HCT116 (cell line): ENCODE measurements around the gene CDK5RAP2. TPM values are rescaled to one million over a fixed set of nuclear protein-coding genes. Genes with fewer than 3 reads are reported as not detected.

Experiments used
- CBX3 ChIP-seq: IDR thresholded peaks from 2 replicates; pipeline ENCODE4 v1.6.1; 2012; ENCODE audit warnings: low read depth
- CEBPB ChIP-seq: IDR thresholded peaks from 2 replicates; pipeline ENCODE4 v1.6.1; 2012; ENCODE audit warnings: low read depth
- CTCF ChIP-seq, 3 experiments: fragments of 200-600 bp in 1 of 3; sonication (generic) in 1 of 3; IDR thresholded peaks in 2 of 3; conservative IDR thresholded peaks in 1 of 3; 2 replicates each; pipeline ENCODE4 v1.5.1; 2012 to 2017; ENCODE audit warnings: low read depth in 2 of 3, low read length in 2 of 3, antibody characterized with exemption in 1 of 3, borderline replicate concordance in 1 of 3, control low read depth in 1 of 3, mild to moderate bottlenecking in 1 of 3, mixed read lengths in 1 of 3, mixed run types in 1 of 3, moderate library complexity in 1 of 3; ENCODE audit not compliant: insufficient read depth in 1 of 3
- EGR1 ChIP-seq: IDR thresholded peaks from 2 replicates; pipeline ENCODE4 v1.6.1; 2012; ENCODE audit warnings: low read depth
- MAX ChIP-seq: IDR thresholded peaks from 2 replicates; pipeline ENCODE4 v1.6.1; 2012
- POLR2AphosphoS5 ChIP-seq: IDR thresholded peaks from 2 replicates; pipeline ENCODE4 v1.6.1; 2011; ENCODE audit warnings: mild to moderate bottlenecking, low read depth, low read length, moderate library complexity
- RAD21 ChIP-seq: IDR thresholded peaks from 2 replicates; pipeline ENCODE4 v1.6.1; 2012; ENCODE audit warnings: low read depth, mild to moderate bottlenecking
- REST ChIP-seq: IDR thresholded peaks from 2 replicates; pipeline ENCODE4 v1.6.1; 2012; ENCODE audit warnings: low read depth
- SP1 ChIP-seq: IDR thresholded peaks from 2 replicates; pipeline ENCODE4 v1.6.1; 2012; ENCODE audit warnings: low read depth
- ZFX ChIP-seq: fragments of 450-650 bp; IDR thresholded peaks from 2 replicates; pipeline ENCODE4 v1.6.1; 2017
- total RNA-seq: library from RNA; stranded (reverse); gene quantifications from one replicate; pipeline ENCODE4 v1.2.1, GENCODE V29; 2021; ENCODE audit not compliant: unreplicated experiment

Gene CDK5RAP2
- total RNA-seq, 1 experiment from 2014 or later = 56.2 TPM

GRCh38 chr9:120628207-120628924, 48.4 kb upstream of the CDK5RAP2 start (continued):
- TF ChIP-seq REST (no peak), CTCF (IDR thresholded peaks at IDR 0.05 in 2 of 3, conservative IDR thresholded peaks at IDR 0.05 in 1 of 3; ENCODE audit: borderline replicate concordance in 1 of 3, insufficient read depth in 1 of 3, low read depth in 2 of 3, low read length in 2 of 3) (no peak), POLR2AphosphoS5 (no peak), MAX (no peak), CEBPB (no peak), RAD21 (no peak), SP1 (no peak), ZFX (no peak), EGR1 (no peak), CBX3 (no peak)
